Left lung (tissue), 10 donors: Measurements from ENCODE around the gene ITM2C. TPM values are rescaled to one million over a fixed set of nuclear protein-coding genes. Genes with fewer than 3 reads are reported as not detected.

ENCODE experiments used
- ATAC-seq: fragments of 200-7000 bp; cut with Tn5 transposase; one replicate; pipeline ENCODE4 v1.9.1; 2020; ENCODE audit warnings: moderate library complexity
- DNase-seq, 4 donors: peaks; one replicate each; pipeline ENCODE4 v3.0.0-alpha.2; 2013 to 2020
- H3K27ac ChIP-seq, 2 donors: fragments of 200-600 bp; sonication (generic) in 1 of 2; one replicate each; pipeline versions ENCODE4 v1.5.0 to v1.8.0; 2020 to 2021
- H3K27me3 ChIP-seq, 2 donors: fragments of 200-600 bp; sonication (generic) in 1 of 2; one replicate each; pipeline versions ENCODE4 v1.5.0 to v1.8.0; 2020 to 2021
- H3K36me3 ChIP-seq, 2 donors: fragments of 200-600 bp; sonication (generic) in 1 of 2; one replicate each; pipeline versions ENCODE4 v1.5.0 to v1.8.0; 2020 to 2021
- H3K4me1 ChIP-seq, 2 donors: fragments of 200-600 bp; one replicate each; pipeline ENCODE4 v1.8.0; 2021
- H3K4me3 ChIP-seq, 2 donors: fragments of 200-600 bp; sonication (generic) in 1 of 2; one replicate each; pipeline versions ENCODE4 v1.5.0 to v1.8.0; 2020 to 2021; ENCODE audit warnings: mild to moderate bottlenecking in 1 of 2
- H3K9me3 ChIP-seq, 2 donors: fragments of 200-600 bp; sonication (generic) in 1 of 2; one replicate each; pipeline versions ENCODE4 v1.5.0 to v1.8.0; 2020 to 2021
- CTCF ChIP-seq, 2 donors: fragments of 200-600 bp; sonication (generic) in 1 of 2; IDR thresholded peaks; one replicate each; pipeline versions ENCODE4 v1.5.0 to v1.8.0; 2021; ENCODE audit warnings: antibody characterized with exemption in 2 of 2
- intact Hi-C, 2 donors: fragments of 100-400 bp; cut with DNase I; formaldehyde crosslinking; loops; one replicate each; pipeline versions ENCODE4 v1.11.2 to v1.14.2; 2022
- polyA plus RNA-seq, 6 donors: library from polyadenylated mRNA; unstranded; fragments of 120-200 nt; gene quantifications; one replicate each; pipeline ENCODE4 v1.2.1, GENCODE V29; 2013; ENCODE audit not compliant: insufficient read length in 6 of 6
- total RNA-seq, 2 donors: library from RNA; stranded (reverse); fragmentation: NEBNext Ultra II Directional; extraction: Animal tissue kit (Norgen Biotek cat#: 25700); gene quantifications; one replicate each; pipeline ENCODE4 v1.2.1, GENCODE V29; 2021
- donor health status: DM: no; HTN: yes; CAD: no.
- donor health status: DM: no; HTN: no; CAD: no.

Gene ITM2C
- total and polyA plus RNA-seq, 8 donors: 32.0 to 356 (median 283) TPM

- intact Hi-C loops: no loop called here
- no peak overlapping the region for H3K27ac ChIP-seq
- peak in 1 of 4 donors; percentile 53 for DNase-seq
- no peak for TF ChIP-seq CTCF (IDR thresholded peaks at IDR 0.05)
- no peaks in the 10 kb centered on the region for H3K9me3 ChIP-seq
- H3K4me3 ChIP-seq: no peak overlapping the region
- H3K4me1 ChIP-seq: peaks cover 0 to 28% of the 10 kb centered on the region in 2 donors
- H3K36me3 ChIP-seq: no peaks in the 10 kb centered on the region
- H3K27me3 ChIP-seq: peaks cover 5 to 81% of the 10 kb centered on the region in 2 donors
- ATAC-seq: no peak
These were observed 3.0 kb upstream of the ITM2C start for GRCh38 chr2:230861552-230862255.

- Histone ChIP-seq H3K36me3 (no peaks in the 10 kb centered on the region), H3K27me3 (peaks cover 5 to 77% of the 10 kb centered on the region in 2 donors), H3K27ac (no peak overlapping the region), H3K4me1 (peaks cover 0 to 34% of the 10 kb centered on the region in 2 donors), H3K9me3 (no peaks in the 10 kb centered on the region), H3K4me3 (no peak overlapping the region)
- TF ChIP-seq CTCF (IDR thresholded peaks at IDR 0.05): no peak
- DNase-seq (no peak), ATAC-seq (no peak)
- intact Hi-C loops: no loop called here
These were observed 2.5 kb upstream of the ITM2C start for GRCh38 chr2:230862292-230862691.

DNA sequence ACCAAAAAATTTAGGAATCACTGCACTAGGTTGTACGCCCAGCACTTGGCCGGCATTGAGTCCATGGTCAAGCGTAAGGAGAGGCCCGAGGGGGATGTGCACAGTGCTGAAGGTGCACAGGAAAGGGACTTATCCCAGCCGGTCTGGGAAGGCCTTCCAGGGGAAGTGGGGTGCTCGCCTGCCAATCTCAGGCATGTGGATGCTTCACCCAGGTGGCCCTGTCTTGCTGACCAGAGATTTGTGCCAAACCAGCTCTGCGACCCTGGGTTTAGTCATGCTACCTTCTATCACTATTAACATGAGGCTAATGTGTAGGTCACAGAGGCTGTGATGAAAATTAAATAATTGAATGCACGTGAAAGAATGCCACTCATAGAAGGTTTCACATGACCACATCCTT is 1.7 kb upstream of the ITM2C start:
- Histone ChIP-seq H3K9me3 (no peaks in the 10 kb centered on the region), H3K27ac (no peak overlapping the region), H3K27me3 (peaks cover 5 to 71% of the 10 kb centered on the region in 2 donors), H3K4me1 (peaks cover 0 to 36% of the 10 kb centered on the region in 2 donors), H3K4me3 (no peak overlapping the region), H3K36me3 (no peaks in the 10 kb centered on the region)
- no peak for TF ChIP-seq CTCF (IDR thresholded peaks at IDR 0.05)
- DNase-seq (no peak), ATAC-seq (no peak)
- intact Hi-C loops: no loop called here

DNA sequence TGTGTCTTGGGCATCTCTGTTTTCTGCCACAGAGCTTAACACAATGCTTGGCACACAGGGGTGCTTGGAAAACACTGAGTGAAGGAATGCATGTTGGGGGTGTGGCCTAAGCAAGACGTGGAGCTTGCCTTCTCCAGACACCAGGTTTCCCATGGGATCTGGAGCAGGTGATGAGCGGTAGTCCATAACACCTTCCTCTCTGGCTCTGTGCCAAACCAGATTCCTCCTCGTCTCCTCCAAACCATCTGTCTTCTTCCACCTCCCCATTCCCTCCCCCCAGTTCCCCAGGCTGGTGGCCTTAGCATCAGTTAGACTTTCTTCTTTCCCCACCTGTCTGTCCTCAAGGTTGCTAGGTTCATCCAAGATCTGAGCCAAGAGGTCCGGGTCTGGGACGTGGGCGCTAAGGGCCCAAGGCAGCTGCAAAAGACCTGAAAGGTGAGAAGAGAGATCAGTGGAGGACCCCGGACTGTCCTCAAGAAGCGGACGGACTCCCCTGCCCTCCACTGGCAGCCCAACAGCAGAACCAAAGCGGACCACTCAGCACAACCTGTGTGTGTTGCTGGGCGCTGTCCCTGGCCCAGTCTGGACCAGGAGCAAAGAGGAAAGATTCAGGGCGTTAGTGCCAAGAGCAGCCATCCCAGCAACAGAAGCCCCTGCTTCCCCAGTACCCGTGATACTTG is 1.2 kb upstream of the ITM2C start:
- no peak for TF ChIP-seq CTCF (IDR thresholded peaks at IDR 0.05)
- Histone ChIP-seq H3K4me1 (peaks cover 0 to 36% of the 10 kb centered on the region in 2 donors), H3K27ac (no peak overlapping the region), H3K36me3 (no peaks in the 10 kb centered on the region), H3K27me3 (peaks cover 5 to 65% of the 10 kb centered on the region in 2 donors), H3K4me3 (no peak overlapping the region), H3K9me3 (no peaks in the 10 kb centered on the region)
- DNase-seq (no peak), ATAC-seq (no peak)
- intact Hi-C loops: no loop called here

GRCh38 chr2:230864122-230864604 is 579 bp upstream of the ITM2C start:
- Histone ChIP-seq H3K27me3 (peaks cover 5 to 65% of the 10 kb centered on the region in 2 donors), H3K4me3 (peak overlapping the region; percentile 58 to 66), H3K9me3 (no peaks in the 10 kb centered on the region), H3K27ac (no peak overlapping the region), H3K36me3 (no peaks in the 10 kb centered on the region), H3K4me1 (peaks cover 0 to 36% of the 10 kb centered on the region in 2 donors)
- ATAC-seq (no peak), DNase-seq (no peak)
- intact Hi-C loops: no loop called here
- no peak for TF ChIP-seq CTCF (IDR thresholded peaks at IDR 0.05)
